DND-41 (cell line): Measurements from ENCODE around the gene MOK.

Experiments
- CTCF ChIP-seq: IDR thresholded peaks from 2 replicates; pipeline ENCODE4 v1.5.1; 2012; ENCODE audit warnings: borderline replicate concordance, low read length, moderate library complexity, mild to moderate bottlenecking; ENCODE audit not compliant: poor library complexity, severe bottlenecking; ENCODE audit errors: extremely low read depth
- EZH2 ChIP-seq: IDR thresholded peaks from 3 replicates; pipeline ENCODE4 v1.6.1; 2012; ENCODE audit warnings: borderline replicate concordance, low read depth, mild to moderate bottlenecking, moderate library complexity, low read length, inconsistent platforms; ENCODE audit not compliant: severe bottlenecking

- TF ChIP-seq CTCF (no peak), EZH2 (no peak)
Observed at GRCh38 chr14:102225936-102226335, 79.0 kb downstream of the MOK start.
